OCI-LY1 (cell line): Measurements from ENCODE around the gene ELF2.

Source experiments
- EZH2 ChIP-seq: fragments of 200-600 bp; sonication (generic), shearing (Covaris generic); IDR thresholded peaks from 2 replicates; pipeline ENCODE4 v1.8.0; 2017; ENCODE audit warnings: borderline replicate concordance, mixed run types, mild to moderate bottlenecking, antibody characterized with exemption, low read length, moderate library complexity, mixed read lengths
- TF ChIP-seq, protein P1 (sequence below): fragments of 200-600 bp; sonication (generic), shearing (Covaris generic); IDR thresholded peaks from 2 replicates; pipeline ENCODE4 v1.5.1; 2017; ENCODE audit warnings: mild to moderate bottlenecking, antibody characterized with exemption, low read length, moderate library complexity, mixed read lengths

- TF ChIP-seq, protein P1, sequence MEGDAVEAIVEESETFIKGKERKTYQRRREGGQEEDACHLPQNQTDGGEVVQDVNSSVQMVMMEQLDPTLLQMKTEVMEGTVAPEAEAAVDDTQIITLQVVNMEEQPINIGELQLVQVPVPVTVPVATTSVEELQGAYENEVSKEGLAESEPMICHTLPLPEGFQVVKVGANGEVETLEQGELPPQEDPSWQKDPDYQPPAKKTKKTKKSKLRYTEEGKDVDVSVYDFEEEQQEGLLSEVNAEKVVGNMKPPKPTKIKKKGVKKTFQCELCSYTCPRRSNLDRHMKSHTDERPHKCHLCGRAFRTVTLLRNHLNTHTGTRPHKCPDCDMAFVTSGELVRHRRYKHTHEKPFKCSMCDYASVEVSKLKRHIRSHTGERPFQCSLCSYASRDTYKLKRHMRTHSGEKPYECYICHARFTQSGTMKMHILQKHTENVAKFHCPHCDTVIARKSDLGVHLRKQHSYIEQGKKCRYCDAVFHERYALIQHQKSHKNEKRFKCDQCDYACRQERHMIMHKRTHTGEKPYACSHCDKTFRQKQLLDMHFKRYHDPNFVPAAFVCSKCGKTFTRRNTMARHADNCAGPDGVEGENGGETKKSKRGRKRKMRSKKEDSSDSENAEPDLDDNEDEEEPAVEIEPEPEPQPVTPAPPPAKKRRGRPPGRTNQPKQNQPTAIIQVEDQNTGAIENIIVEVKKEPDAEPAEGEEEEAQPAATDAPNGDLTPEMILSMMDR = peak; percentile 42; the same call in 1 of the 2 replicates
- TF ChIP-seq EZH2 = no peak
Measured at GRCh38 chr4:139184129-139184528, 7.1 kb upstream of the ELF2 start.
